Measurements from ENCODE around the gene CELF1.

GRCh38 chr11:47451436-47451835 lies 101.5 kb downstream of the CELF1 start:
- no peak for TF ChIP-seq CTCF (IDR thresholded peaks at IDR 0.05)
- no peak for TF ChIP-seq EZH2 (IDR thresholded peaks at IDR 0.05)
- no peak for TF ChIP-seq EZH2phosphoT487 (IDR thresholded peaks at IDR 0.05)

All from neural progenitor cell (in vitro differentiated cells).